Naive thymus-derived CD8-positive, alpha-beta T cell (primary cell): ENCODE results near the gene PKP3. TPM values are rescaled to one million over a fixed set of nuclear protein-coding genes. Genes with fewer than 3 reads are reported as not detected.

Source experiments
- ATAC-seq, 2 donors: fragments of 150-1000 bp; cut with Tn5 transposase in 1 of 2; sonication (Bioruptor Pico), chemical (Tn5 transposase) in 1 of 2; 1 replicate in 1 of 2; 2 replicates in 1 of 2; pipeline ENCODE4 v1.10.0; 2021; ENCODE audit warnings: mild to moderate bottlenecking in 2 of 2, moderate library complexity in 2 of 2
- POLR2A ChIA-PET: fragments of 350-600 bp; sonication (Branson Sonifier 250); formaldehyde crosslinking; loops from one replicate; lab custom pipeline; 2021; ENCODE audit warnings: antibody characterized with exemption; lab: Charles Lee
- DNase-seq, 10 donors: peaks; one replicate each; pipeline versions ENCODE4 v3.0.0 to v3.0.0-alpha.2; 2020 to 2022
- H3K27ac Mint-ChIP-seq, 10 donors: one replicate each; pipeline ENCODE4 v1.8.0; 2020 to 2022; ENCODE audit warnings: mild to moderate bottlenecking in 10 of 10, mixed read lengths in 10 of 10, moderate library complexity in 4 of 10, inconsistent platforms in 1 of 10
- H3K27me3 Mint-ChIP-seq, 5 donors: one replicate each; pipeline ENCODE4 v1.8.0; 2021 to 2022; ENCODE audit warnings: mixed read lengths in 5 of 5
- H3K36me3 Mint-ChIP-seq, 3 donors: one replicate each; pipeline ENCODE4 v1.8.0; 2020 to 2022; ENCODE audit warnings: mixed read lengths in 3 of 3, mild to moderate bottlenecking in 2 of 3, inconsistent platforms in 1 of 3
- H3K4me1 Mint-ChIP-seq, 4 donors: one replicate each; pipeline ENCODE4 v1.8.0; 2021 to 2022; ENCODE audit warnings: mixed read lengths in 4 of 4
- H3K4me3 Mint-ChIP-seq, 10 donors: one replicate each; pipeline ENCODE4 v1.8.0; 2020 to 2022; ENCODE audit warnings: mild to moderate bottlenecking in 10 of 10, mixed read lengths in 10 of 10, moderate library complexity in 6 of 10, inconsistent platforms in 1 of 10
- H3K9me3 Mint-ChIP-seq, 9 donors: one replicate each; pipeline ENCODE4 v1.8.0; 2020 to 2022; ENCODE audit warnings: mixed read lengths in 9 of 9, mild to moderate bottlenecking in 3 of 9, inconsistent platforms in 1 of 9, moderate library complexity in 1 of 9
- polyA plus RNA-seq, 3 donors: library from polyadenylated mRNA; unstranded; fragments of 300-500 nt; fragmentation: Illumina TruSeq; gene quantifications; one replicate each; pipeline ENCODE4 v1.2.3, GENCODE V29; 2021
- total RNA-seq, 8 experiments: library from RNA in 2 of 8; stranded (reverse) in 2 of 8; gene quantifications; one replicate each; pipeline ENCODE4 v1.2.3 and lab custom pipeline; 2021 to 2026

PKP3 gene
- total and polyA plus RNA-seq, 5 experiments from 2014 or later: 0.15 to 0.47 (median 0.23) TPM; not detected in 1

GRCh38 chr11:439315-440064, 45.5 kb downstream of the PKP3 start:
- H3K9me3 Mint-ChIP-seq: no peaks in the 10 kb centered on the region
- peaks cover 11 to 40% (median 27%) of the 10 kb centered on the region in 4 donors for H3K4me1 Mint-ChIP-seq
- ATAC-seq (no peak), DNase-seq (peak in 1 of 10 donors; percentile 4)
- POLR2A ChIA-PET: interaction anchor here (0.9 to 5.5 kb wide), 3 partner anchors 13 to 33 kb away, joined by 3 to 52 read pairs (median 3); partner anchors contain the start of gene SIGIRR
- no peaks in the 10 kb centered on the region for H3K27me3 Mint-ChIP-seq
- peak overlapping the region in 6 of 10 donors; percentile 34 to 52 (median 42) for H3K4me3 Mint-ChIP-seq
- H3K27ac Mint-ChIP-seq: peak overlapping the region in 5 of 10 donors; percentile 6 to 76 (median 27)
- H3K36me3 Mint-ChIP-seq: no peaks in the 10 kb centered on the region

GRCh38 chr11:440065-441042, 46.3 kb downstream of the PKP3 start:
- POLR2A ChIA-PET: interaction anchor here (0.6 to 5.5 kb wide), 6 partner anchors 9 to 233 kb away, joined by 3 to 52 read pairs (median 4); partner anchors contain the start of genes BET1L, PTDSS2 and SIGIRR
- H3K9me3 Mint-ChIP-seq: no peaks in the 10 kb centered on the region

GRCh38 chr11:441043-441417, 47.0 kb downstream of the PKP3 start:
- Mint-ChIP-seq H3K36me3 (no peaks in the 10 kb centered on the region), H3K4me3 (peak overlapping the region; percentile 43 to 84 (median 72)), H3K4me1 (peaks cover 11 to 37% (median 27%) of the 10 kb centered on the region in 4 donors), H3K9me3 (no peaks in the 10 kb centered on the region), H3K27me3 (no peaks in the 10 kb centered on the region), H3K27ac (peak overlapping the region in 5 of 10 donors; percentile 41 to 63 (median 61))
- ATAC-seq (no peak), DNase-seq (peak in 1 of 10 donors; percentile 49)
- POLR2A ChIA-PET: interaction anchor here (1.1 to 5.5 kb wide), 6 partner anchors 9 to 234 kb away, joined by 3 to 52 read pairs (median 4); partner anchors contain the start of genes BET1L, PTDSS2 and SIGIRR

More at GRCh38 chr11:440065-441042, 46.3 kb downstream of the PKP3 start:
- Mint-ChIP-seq H3K27ac (peak overlapping the region in 6 of 10 donors; percentile 36 to 76 (median 54)), H3K4me3 (peak overlapping the region in 9 of 10 donors; percentile 43 to 84 (median 72)), H3K36me3 (no peaks in the 10 kb centered on the region), H3K27me3 (no peaks in the 10 kb centered on the region), H3K4me1 (peaks cover 11 to 37% (median 27%) of the 10 kb centered on the region in 4 donors)
- ATAC-seq (no peak), DNase-seq (peak in 1 of 10 donors; percentile 3)

GRCh38 chr11:441418-442274, 47.6 kb downstream of the PKP3 start, which contains the start of gene ANO9:
ANO9 (minus strand) TSS chr11:442011; CDS start chr11:441926, 85 bp downstream.
- ATAC-seq (peak; percentile 95 to 98), DNase-seq (peak; percentile 35 to 74 (median 53))
- no peaks in the 10 kb centered on the region for H3K36me3 Mint-ChIP-seq
- H3K27me3 Mint-ChIP-seq: no peaks in the 10 kb centered on the region
- H3K4me1 Mint-ChIP-seq: peaks cover 9 to 33% (median 27%) of the 10 kb centered on the region in 4 donors
- no peaks in the 10 kb centered on the region for H3K9me3 Mint-ChIP-seq
- H3K4me3 Mint-ChIP-seq: peak within 1 kb of the TSS; percentile 60 to 84 (median 72)
- H3K27ac Mint-ChIP-seq: peak within 1 kb of the TSS in 8 of 10 donors; percentile 41 to 87 (median 62)
- POLR2A ChIA-PET: interaction anchor here (0.6 to 5.5 kb wide), 8 partner anchors 8 to 235 kb away, joined by 3 to 52 read pairs (median 4); partner anchors contain the start of genes BET1L, PTDSS2 and SIGIRR

DNA sequence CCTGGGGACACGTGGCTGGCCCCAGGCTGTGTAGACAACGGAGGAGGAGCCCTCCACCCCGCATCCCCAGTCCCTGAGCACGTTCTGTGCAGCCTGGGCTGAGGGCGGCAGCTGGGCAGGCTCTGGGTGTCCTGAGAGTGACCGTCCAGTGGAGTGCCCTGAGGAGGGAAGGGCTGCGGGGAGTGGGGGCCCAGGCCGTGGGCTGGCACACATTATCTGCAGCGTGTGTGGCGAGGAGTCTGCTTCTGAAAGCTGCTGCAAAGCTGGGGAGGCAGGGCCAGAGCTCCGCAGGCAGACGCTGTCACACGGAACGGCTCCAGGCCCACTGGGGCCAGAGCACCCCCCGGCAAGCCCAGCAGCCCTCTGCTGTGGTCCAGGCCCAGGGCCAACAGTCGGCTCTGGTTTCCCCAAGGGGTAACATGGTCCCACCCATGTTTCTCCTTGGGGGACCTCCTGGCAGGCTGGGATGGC, 48.6 kb downstream of the PKP3 start:
- peak overlapping the region in 2 of 10 donors; percentile 45 for H3K4me3 Mint-ChIP-seq

GRCh38 chr11:443542-444199, 49.7 kb downstream of the PKP3 start:
- Mint-ChIP-seq H3K27me3 (no peaks in the 10 kb centered on the region), H3K36me3 (no peaks in the 10 kb centered on the region), H3K9me3 (no peaks in the 10 kb centered on the region), H3K4me3 (peak overlapping the region in 1 of 10 donors; percentile 44), H3K4me1 (peaks cover 6 to 31% (median 28%) of the 10 kb centered on the region in 4 donors), H3K27ac (peak overlapping the region in 3 of 10 donors; percentile 1 to 18 (median 2))
- POLR2A ChIA-PET: interaction anchor here (0.7 to 5.5 kb wide), 3 partner anchors 27 to 37 kb away, joined by 3 to 52 read pairs (median 19); partner anchors contain the start of gene SIGIRR
- DNase-seq: no peak
- no peak for ATAC-seq

More for the DNA sequence above, 48.6 kb downstream of the PKP3 start:
- DNase-seq (peak in 1 of 10 donors; percentile 56), ATAC-seq (no peak)
- Mint-ChIP-seq H3K36me3 (no peaks in the 10 kb centered on the region), H3K4me1 (peaks cover 4 to 29% (median 22%) of the 10 kb centered on the region in 4 donors), H3K9me3 (no peaks in the 10 kb centered on the region), H3K27ac (peak overlapping the region in 1 of 10 donors; percentile 70), H3K27me3 (no peaks in the 10 kb centered on the region)
- POLR2A ChIA-PET: interaction anchor here (3.5 to 5.5 kb wide), 2 partner anchors 26 to 36 kb away, joined by 19 to 52 read pairs; partner anchors contain the start of gene SIGIRR

DNA sequence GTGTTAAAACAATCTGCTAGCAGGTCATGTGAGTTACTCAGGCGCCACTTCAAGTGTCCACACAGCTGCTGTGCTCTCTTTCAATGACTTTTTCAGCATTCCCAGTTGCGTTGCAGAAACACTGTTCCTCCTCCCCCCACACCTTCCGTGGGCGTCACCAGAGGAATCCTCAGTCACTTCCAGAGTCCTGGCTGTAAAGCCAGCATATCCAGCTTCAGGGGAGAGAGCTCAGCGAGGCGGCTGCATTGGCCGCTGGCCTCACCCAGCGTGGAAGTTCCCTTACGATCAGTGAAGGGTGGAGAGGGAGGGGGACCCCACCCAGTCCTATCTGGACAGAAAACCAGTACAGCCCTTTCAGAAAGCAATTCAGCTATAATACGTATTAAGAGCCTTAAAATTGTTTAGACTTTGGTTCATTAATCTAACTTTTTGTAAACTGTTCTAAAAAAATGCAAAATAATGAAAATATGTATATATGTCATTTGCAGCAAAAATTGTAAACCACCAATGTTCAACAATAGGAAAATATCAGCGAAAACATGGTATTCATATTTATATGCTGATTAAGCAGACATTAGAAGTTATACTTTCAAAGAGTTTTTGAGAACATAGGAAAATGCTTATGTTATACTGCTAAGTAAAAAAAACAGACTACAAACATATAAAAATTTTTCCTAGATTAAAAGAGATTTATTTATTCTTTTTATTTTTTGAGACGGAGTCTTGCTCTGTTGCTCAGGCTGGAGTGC, 50.6 kb downstream of the PKP3 start:
- H3K4me1 Mint-ChIP-seq: peaks cover 8 to 31% (median 27%) of the 10 kb centered on the region in 4 donors
- POLR2A ChIA-PET: interaction anchor here (0.7 to 7.8 kb wide), 3 partner anchors 30 to 38 kb away, joined by 3 to 144 read pairs (median 19); partner anchors contain the start of gene SIGIRR

DNA sequence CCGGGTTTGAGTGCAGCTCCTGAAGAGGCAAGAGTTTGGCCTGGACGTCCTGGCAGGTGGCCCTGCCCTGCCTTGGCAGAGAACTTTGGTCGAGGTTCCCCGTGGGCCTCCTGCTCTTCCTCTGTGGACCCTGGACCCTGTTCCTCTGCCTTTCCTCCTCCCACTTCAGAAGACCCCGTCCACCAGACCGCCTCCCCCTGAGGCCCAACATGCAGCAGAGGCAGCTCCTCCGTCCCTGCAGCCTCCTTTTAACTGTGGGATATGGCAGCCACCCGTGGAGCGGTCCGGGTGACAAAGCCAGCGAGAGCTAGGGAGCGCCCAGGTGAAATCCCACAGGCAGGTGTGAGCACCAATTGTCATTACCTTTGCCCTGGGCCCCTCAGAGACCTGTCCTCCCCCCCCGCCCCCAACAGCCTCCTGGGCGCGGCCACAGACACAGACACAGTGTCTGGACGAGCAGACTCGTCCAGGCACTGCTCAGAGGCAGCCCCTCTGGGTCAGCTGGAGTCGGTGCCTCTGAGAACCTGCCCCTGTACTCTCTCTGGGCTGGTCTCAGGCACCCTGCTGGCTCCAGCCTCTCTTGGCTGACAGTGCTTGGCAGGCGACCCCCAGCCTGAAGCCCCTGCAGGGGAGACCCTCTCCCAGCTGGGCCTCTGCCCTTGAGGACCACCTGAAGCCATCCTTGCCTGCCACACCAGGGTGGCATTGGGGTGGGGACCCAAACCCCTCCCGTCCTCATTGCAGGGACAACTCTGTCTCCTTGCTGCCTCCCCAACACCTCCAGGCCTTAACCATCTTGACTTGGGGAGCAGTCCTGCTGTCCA, 52.0 kb downstream of the PKP3 start:
- Mint-ChIP-seq H3K4me3 (peak overlapping the region in 2 of 10 donors; percentile 36 to 39), H3K27me3 (no peaks in the 10 kb centered on the region), H3K27ac (peak overlapping the region in 7 of 10 donors; percentile 13 to 67 (median 32)), H3K4me1 (peaks cover 8 to 25% (median 19%) of the 10 kb centered on the region in 4 donors), H3K9me3 (no peaks in the 10 kb centered on the region), H3K36me3 (no peaks in the 10 kb centered on the region)
- DNase-seq (no peak), ATAC-seq (no peak)
- POLR2A ChIA-PET: interaction anchor here (0.6 to 7.8 kb wide), 4 partner anchors 31 to 129 kb away, joined by 3 to 144 read pairs (median 77); partner anchors contain the start of gene SIGIRR

More for the DNA sequence above, 50.6 kb downstream of the PKP3 start:
- Mint-ChIP-seq H3K27me3 (no peaks in the 10 kb centered on the region), H3K4me3 (peak overlapping the region in 1 of 10 donors; percentile 26), H3K27ac (peak overlapping the region in 1 of 10 donors; percentile 11), H3K36me3 (no peaks in the 10 kb centered on the region), H3K9me3 (no peaks in the 10 kb centered on the region)
- DNase-seq (peak in 1 of 10 donors; percentile 53), ATAC-seq (no peak)

- DNase-seq (no peak), ATAC-seq (no peak)
- POLR2A ChIA-PET: interaction anchor here (0.5 to 7.8 kb wide), 6 partner anchors 32 to 108 kb away, joined by 3 to 144 read pairs (median 7); partner anchors contain the start of genes RNH1 and SIGIRR
- H3K4me3 Mint-ChIP-seq: peak overlapping the region in 4 of 10 donors; percentile 14 to 42 (median 38)
- H3K27ac Mint-ChIP-seq: peak overlapping the region in 5 of 10 donors; percentile 13 to 67 (median 46)
- H3K27me3 Mint-ChIP-seq: no peaks in the 10 kb centered on the region
- no peaks in the 10 kb centered on the region for H3K9me3 Mint-ChIP-seq
- peaks cover 0 to 3% (median 0%) of the 10 kb centered on the region in 3 donors for H3K36me3 Mint-ChIP-seq
- H3K4me1 Mint-ChIP-seq: peaks cover 11 to 30% (median 24%) of the 10 kb centered on the region in 4 donors
Observed at GRCh38 chr11:446891-447290, 52.9 kb downstream of the PKP3 start.
